NCI-H1694 treated with DMSO at 0.1 percent for 48 hours (cell line): Measurements from ENCODE around the gene YIPF4.
A peak's percentile ranks its signal among the peaks of the same experiment; 100 is the strongest.
"Not testable (repeated sequence)": the region's sequence is repeated elsewhere in the genome, so short reads cannot be mapped to it uniquely, and the experiment has no call there.

Experiments
- DNase-seq: peaks from one replicate; lab custom pipeline; 2025; lab: John Stamatoyannopoulos, UW

Gene YIPF4

GRCh38 chr2:32277674-32278477 lies at the start of gene YIPF4:
TSS of gene YIPF4 (plus strand) at chr2:32277904. CDS start at chr2:32278156, 252 bp downstream.
- peak; percentile 87 for DNase-seq

GRCh38 chr2:32228181-32228580 lies 49.5 kb upstream of the YIPF4 start:
- no peak for DNase-seq

- peak; percentile 55 for DNase-seq
Measured at GRCh38 chr2:32229635-32230034, 48.1 kb upstream of the YIPF4 start.

- no peak for DNase-seq
Measured at GRCh38 chr2:32231959-32232358, 45.7 kb upstream of the YIPF4 start.

GRCh38 chr2:32235315-32235714 lies 42.4 kb upstream of the YIPF4 start:
- no peak for DNase-seq

- DNase-seq: no peak
Measured at GRCh38 chr2:32237488-32237887, 40.2 kb upstream of the YIPF4 start.

- no peak for DNase-seq
Measured at GRCh38 chr2:32237996-32238395, 39.7 kb upstream of the YIPF4 start.

GRCh38 chr2:32242331-32242730 lies 35.4 kb upstream of the YIPF4 start:
- DNase-seq: no peak

- DNase-seq: no peak
Measured at GRCh38 chr2:32246911-32247310, 30.8 kb upstream of the YIPF4 start.

- DNase-seq: no peak
Measured at GRCh38 chr2:32248299-32248698, 29.4 kb upstream of the YIPF4 start.

GRCh38 chr2:32249731-32250236 lies 27.9 kb upstream of the YIPF4 start:
- DNase-seq: no peak

- no peak for DNase-seq
Measured at GRCh38 chr2:32250290-32250689, 27.4 kb upstream of the YIPF4 start.

GRCh38 chr2:32258242-32258641 lies 19.5 kb upstream of the YIPF4 start:
- DNase-seq: no peak

GRCh38 chr2:32260376-32260775 lies 17.3 kb upstream of the YIPF4 start:
- no peak for DNase-seq

GRCh38 chr2:32262105-32262504 lies 15.6 kb upstream of the YIPF4 start:
- DNase-seq: no peak

GRCh38 chr2:32264422-32265105 lies 13.1 kb upstream of the YIPF4 start, which contains the start of gene NLRC4:
TSS of gene NLRC4 (minus strand) at chr2:32264886. CDS start at chr2:32256775, 8,111 bp downstream.
- no peak for DNase-seq

GRCh38 chr2:32271063-32271462 lies 6.6 kb upstream of the YIPF4 start:
- no peak for DNase-seq

GRCh38 chr2:32272279-32272678 lies 5.4 kb upstream of the YIPF4 start:
- DNase-seq: no peak

GRCh38 chr2:32274289-32274688 lies 3.4 kb upstream of the YIPF4 start:
- no peak for DNase-seq

- not testable (repeated sequence) for DNase-seq
Measured at GRCh38 chr2:32275790-32276189, 1.9 kb upstream of the YIPF4 start.

GRCh38 chr2:32277363-32277673 lies 386 bp upstream of the YIPF4 start:
- DNase-seq: no peak

- no peak for DNase-seq
Measured at GRCh38 chr2:32278478-32278853, 762 bp downstream of the YIPF4 start.

GRCh38 chr2:32284321-32284720 lies 6.6 kb downstream of the YIPF4 start:
- DNase-seq: no peak
